ENCODE measurements around the gene CLASP2.

DNA sequence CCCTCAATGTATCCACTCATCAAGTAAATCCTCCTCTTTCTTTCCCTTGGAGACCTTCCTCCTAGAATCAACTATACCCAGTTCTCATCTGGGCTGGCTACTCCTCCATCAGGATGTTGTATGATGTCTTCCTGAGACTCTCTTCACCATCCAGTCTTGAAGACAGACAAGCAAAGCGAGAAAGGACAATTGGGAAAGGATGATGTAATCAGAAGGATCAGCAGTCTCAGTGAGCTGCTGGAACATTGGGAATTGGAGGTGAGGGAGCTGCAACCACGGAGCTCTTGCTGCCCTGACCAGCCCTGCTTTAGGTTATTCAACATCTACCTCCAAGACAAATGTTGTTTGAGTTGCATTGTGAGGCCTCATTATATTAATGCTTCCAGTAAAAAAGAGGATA lies 229.8 kb downstream of the CLASP2 start:
- TF ChIP-seq, protein P1, sequence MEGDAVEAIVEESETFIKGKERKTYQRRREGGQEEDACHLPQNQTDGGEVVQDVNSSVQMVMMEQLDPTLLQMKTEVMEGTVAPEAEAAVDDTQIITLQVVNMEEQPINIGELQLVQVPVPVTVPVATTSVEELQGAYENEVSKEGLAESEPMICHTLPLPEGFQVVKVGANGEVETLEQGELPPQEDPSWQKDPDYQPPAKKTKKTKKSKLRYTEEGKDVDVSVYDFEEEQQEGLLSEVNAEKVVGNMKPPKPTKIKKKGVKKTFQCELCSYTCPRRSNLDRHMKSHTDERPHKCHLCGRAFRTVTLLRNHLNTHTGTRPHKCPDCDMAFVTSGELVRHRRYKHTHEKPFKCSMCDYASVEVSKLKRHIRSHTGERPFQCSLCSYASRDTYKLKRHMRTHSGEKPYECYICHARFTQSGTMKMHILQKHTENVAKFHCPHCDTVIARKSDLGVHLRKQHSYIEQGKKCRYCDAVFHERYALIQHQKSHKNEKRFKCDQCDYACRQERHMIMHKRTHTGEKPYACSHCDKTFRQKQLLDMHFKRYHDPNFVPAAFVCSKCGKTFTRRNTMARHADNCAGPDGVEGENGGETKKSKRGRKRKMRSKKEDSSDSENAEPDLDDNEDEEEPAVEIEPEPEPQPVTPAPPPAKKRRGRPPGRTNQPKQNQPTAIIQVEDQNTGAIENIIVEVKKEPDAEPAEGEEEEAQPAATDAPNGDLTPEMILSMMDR (IDR thresholded peaks at IDR 0.05): no peak
- no peak for TF ChIP-seq POLR2A (IDR thresholded peaks at IDR 0.05)

All from body of pancreas (tissue), 4 donors.